ENCODE data around the gene BRME1.

DNA sequence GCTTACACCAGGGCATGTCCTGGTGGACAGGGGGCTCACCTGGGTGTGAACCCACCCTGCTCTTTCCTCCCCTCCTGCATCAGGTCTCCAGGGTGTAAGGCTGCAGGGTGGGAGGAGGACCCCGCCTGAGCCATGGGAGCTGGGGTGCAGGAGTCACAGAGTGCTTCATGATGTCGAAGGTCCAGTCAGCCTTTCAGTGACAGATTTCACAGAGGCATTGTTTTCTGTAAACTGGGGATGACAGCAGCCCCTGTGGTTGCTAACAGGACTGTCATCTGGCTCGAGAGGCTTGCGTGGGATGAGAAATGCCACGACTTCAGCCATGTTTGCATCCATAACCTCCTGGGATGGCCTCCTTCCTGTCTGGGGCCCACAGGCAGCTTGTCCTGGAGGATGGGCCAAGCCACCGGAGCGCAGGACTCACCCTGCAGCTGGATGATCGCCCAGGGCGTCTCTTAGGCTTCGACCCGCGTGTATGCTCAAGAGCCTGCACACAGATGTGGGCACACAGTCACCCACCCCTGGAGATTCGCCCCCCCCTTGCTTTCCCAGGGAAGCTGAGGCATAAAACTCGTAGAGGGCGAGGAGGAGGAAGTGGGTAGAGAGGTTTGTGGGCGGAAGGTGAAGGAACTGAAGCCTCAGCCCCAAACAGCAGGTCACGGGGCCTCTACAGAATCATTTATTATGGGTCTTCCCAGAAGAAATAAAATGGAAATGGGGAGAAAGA, 24.1 kb downstream of the BRME1 start:
- TF ChIP-seq POLR2A (IDR thresholded peaks at IDR 0.05; ENCODE audit: low read length) (no peak), GATA3 (IDR thresholded peaks at IDR 0.05; ENCODE audit: borderline replicate concordance) (no peak), HDAC2 (IDR thresholded peaks at IDR 0.05) (no peak), CBX2 (IDR thresholded peaks at IDR 0.05; ENCODE audit: borderline replicate concordance, low read depth) (no peak), KDM1A (IDR thresholded peaks at IDR 0.05; ENCODE audit: low read depth) (no peak), CHD2 (IDR thresholded peaks at IDR 0.05; ENCODE audit: low read length, partially characterized antibody) (no peak), TP53 (CRISPR knock-in tag; IDR thresholded peaks at IDR 0.05) (no peak), BHLHE40 (IDR thresholded peaks at IDR 0.05; ENCODE audit: low read depth, low read length) (no peak), EP300 (IDR thresholded peaks at IDR 0.05) (no peak)
- TF ChIP-seq, protein P1, sequence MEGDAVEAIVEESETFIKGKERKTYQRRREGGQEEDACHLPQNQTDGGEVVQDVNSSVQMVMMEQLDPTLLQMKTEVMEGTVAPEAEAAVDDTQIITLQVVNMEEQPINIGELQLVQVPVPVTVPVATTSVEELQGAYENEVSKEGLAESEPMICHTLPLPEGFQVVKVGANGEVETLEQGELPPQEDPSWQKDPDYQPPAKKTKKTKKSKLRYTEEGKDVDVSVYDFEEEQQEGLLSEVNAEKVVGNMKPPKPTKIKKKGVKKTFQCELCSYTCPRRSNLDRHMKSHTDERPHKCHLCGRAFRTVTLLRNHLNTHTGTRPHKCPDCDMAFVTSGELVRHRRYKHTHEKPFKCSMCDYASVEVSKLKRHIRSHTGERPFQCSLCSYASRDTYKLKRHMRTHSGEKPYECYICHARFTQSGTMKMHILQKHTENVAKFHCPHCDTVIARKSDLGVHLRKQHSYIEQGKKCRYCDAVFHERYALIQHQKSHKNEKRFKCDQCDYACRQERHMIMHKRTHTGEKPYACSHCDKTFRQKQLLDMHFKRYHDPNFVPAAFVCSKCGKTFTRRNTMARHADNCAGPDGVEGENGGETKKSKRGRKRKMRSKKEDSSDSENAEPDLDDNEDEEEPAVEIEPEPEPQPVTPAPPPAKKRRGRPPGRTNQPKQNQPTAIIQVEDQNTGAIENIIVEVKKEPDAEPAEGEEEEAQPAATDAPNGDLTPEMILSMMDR (IDR thresholded peaks at IDR 0.05): no peak
- TF ChIP-seq, protein P2, sequence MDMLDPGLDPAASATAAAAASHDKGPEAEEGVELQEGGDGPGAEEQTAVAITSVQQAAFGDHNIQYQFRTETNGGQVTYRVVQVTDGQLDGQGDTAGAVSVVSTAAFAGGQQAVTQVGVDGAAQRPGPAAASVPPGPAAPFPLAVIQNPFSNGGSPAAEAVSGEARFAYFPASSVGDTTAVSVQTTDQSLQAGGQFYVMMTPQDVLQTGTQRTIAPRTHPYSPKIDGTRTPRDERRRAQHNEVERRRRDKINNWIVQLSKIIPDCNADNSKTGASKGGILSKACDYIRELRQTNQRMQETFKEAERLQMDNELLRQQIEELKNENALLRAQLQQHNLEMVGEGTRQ (IDR thresholded peaks at IDR 0.05): no peak
- TF ChIP-seq, protein P3, sequence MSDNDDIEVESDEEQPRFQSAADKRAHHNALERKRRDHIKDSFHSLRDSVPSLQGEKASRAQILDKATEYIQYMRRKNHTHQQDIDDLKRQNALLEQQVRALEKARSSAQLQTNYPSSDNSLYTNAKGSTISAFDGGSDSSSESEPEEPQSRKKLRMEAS (IDR thresholded peaks at IDR 0.05): no peak

Data from A549 (cell line).